KMS-11 (cell line): ENCODE results near the gene GADD45GIP1.
"Not testable (repeated sequence)": the region's sequence is repeated elsewhere in the genome, so short reads cannot be mapped to it uniquely, and the experiment has no call there.

Source experiments
- H2AFZ ChIP-seq: fragments of 200-600 bp; sonication (generic); 2 replicates; pipeline ENCODE4 v1.6.1; 2016; ENCODE audit warnings: antibody characterized with exemption, mixed run types, low read depth
- H3K27ac ChIP-seq: fragments of 200-600 bp; sonication (generic); 2 replicates; pipeline ENCODE4 v1.6.1; 2016; ENCODE audit warnings: mild to moderate bottlenecking, mixed run types
- H3K27me3 ChIP-seq: fragments of 200-600 bp; sonication (generic); 2 replicates; pipeline ENCODE4 v1.6.1; 2017; ENCODE audit warnings: mild to moderate bottlenecking, low read depth, mixed run types, moderate library complexity; ENCODE audit not compliant: insufficient read depth
- H3K36me3 ChIP-seq: fragments of 200-600 bp; sonication (generic); 2 replicates; pipeline ENCODE4 v1.6.1; 2017; ENCODE audit warnings: mild to moderate bottlenecking, mixed run types; ENCODE audit not compliant: insufficient read depth
- H3K4me1 ChIP-seq: fragments of 200-600 bp; sonication (generic); 2 replicates; pipeline ENCODE4 v1.6.1; 2016; ENCODE audit warnings: mild to moderate bottlenecking, low read depth, mixed run types; ENCODE audit not compliant: poor library complexity, severe bottlenecking
- H3K4me2 ChIP-seq: fragments of 200-600 bp; sonication (generic); 2 replicates; pipeline ENCODE4 v1.7.0; 2016; ENCODE audit warnings: mild to moderate bottlenecking, mixed run types
- H3K4me3 ChIP-seq: fragments of 200-600 bp; sonication (generic); IDR thresholded peaks from 2 replicates; pipeline ENCODE4 v1.6.1; 2017; ENCODE audit warnings: low read depth, low read length, mixed read lengths; ENCODE audit not compliant: insufficient read depth
- H3K79me2 ChIP-seq: fragments of 200-600 bp; sonication (generic); 2 replicates; pipeline ENCODE4 v1.6.1; 2016; ENCODE audit warnings: low read depth, mixed run types; ENCODE audit not compliant: insufficient read depth
- H3K9ac ChIP-seq: fragments of 200-600 bp; sonication (generic); 2 replicates; pipeline ENCODE4 v1.6.1; 2016; ENCODE audit warnings: mild to moderate bottlenecking, mixed run types
- H4K20me1 ChIP-seq: fragments of 200-600 bp; sonication (generic); 2 replicates; pipeline ENCODE4 v1.6.1; 2016; ENCODE audit warnings: mild to moderate bottlenecking, mixed run types; ENCODE audit not compliant: insufficient read depth
- CTCF ChIP-seq: fragments of 200-600 bp; sonication (generic); conservative IDR thresholded peaks from 2 replicates; pipeline ENCODE4 v1.6.1; 2017; ENCODE audit warnings: low read depth, mild to moderate bottlenecking, antibody characterized with exemption, low read length, moderate library complexity, mixed read lengths

Gene GADD45GIP1

GRCh38 chr19:12953799-12954611 is 3.0 kb downstream of the GADD45GIP1 start:
- Histone ChIP-seq H3K27ac (no peak overlapping the region), H3K27me3 (no peaks in the 10 kb centered on the region), H3K36me3 (no peaks in the 10 kb centered on the region), H3K4me1 (peaks cover 4% of the 10 kb centered on the region), H4K20me1 (no peaks in the 10 kb centered on the region), H3K9ac (no peak overlapping the region), H3K79me2 (no peaks in the 10 kb centered on the region), H2AFZ (no peak overlapping the region), H3K4me3 (no peak overlapping the region), H3K4me2 (no peak overlapping the region)
- no peak for TF ChIP-seq CTCF

- no peak overlapping the region for H3K27ac ChIP-seq
- 0 out of 2 replicates have a peak, but pooled peaks cover 5% of the 10 kb centered on the region for H3K36me3 ChIP-seq
- no peaks in the 10 kb centered on the region for H3K27me3 ChIP-seq
- no peak overlapping the region for H2AFZ ChIP-seq
- no peak for TF ChIP-seq CTCF
- no peaks in the 10 kb centered on the region for H4K20me1 ChIP-seq
- H3K79me2 ChIP-seq: no peaks in the 10 kb centered on the region
- no peak overlapping the region for H3K9ac ChIP-seq
- H3K4me1 ChIP-seq: peaks cover 4% of the 10 kb centered on the region
- H3K4me2 ChIP-seq: no peak overlapping the region
- H3K4me3 ChIP-seq: no peak overlapping the region
Measured at GRCh38 chr19:12953138-12953798, 3.8 kb downstream of the GADD45GIP1 start.

- no peak overlapping the region for H3K4me3 ChIP-seq
- no peaks in the 10 kb centered on the region for H3K27me3 ChIP-seq
- H4K20me1 ChIP-seq: no peaks in the 10 kb centered on the region
- H3K27ac ChIP-seq: no peak overlapping the region
- no peak overlapping the region for H2AFZ ChIP-seq
- H3K36me3 ChIP-seq: 0 out of 2 replicates have a peak, but pooled peaks cover 5% of the 10 kb centered on the region
- H3K4me2 ChIP-seq: no peak overlapping the region
- H3K79me2 ChIP-seq: peaks cover 3% of the 10 kb centered on the region
- TF ChIP-seq CTCF: no peak
- no peak overlapping the region for H3K9ac ChIP-seq
- H3K4me1 ChIP-seq: peaks cover 6% of the 10 kb centered on the region
Measured at GRCh38 chr19:12952488-12953137, 4.4 kb downstream of the GADD45GIP1 start.

- not testable (repeated sequence) for H3K4me3 ChIP-seq, H3K79me2 ChIP-seq, H3K27me3 ChIP-seq, H3K27ac ChIP-seq, H3K4me2 ChIP-seq, H3K9ac ChIP-seq, H4K20me1 ChIP-seq, H2AFZ ChIP-seq, H3K36me3 ChIP-seq
- peaks cover 12% of the 10 kb centered on the region for H3K4me1 ChIP-seq
Measured at GRCh38 chr19:12952050-12952449, 5.0 kb downstream of the GADD45GIP1 start.
